IPS-15b (cell line): ENCODE measurements around the gene WNK2.

Source experiments
- H3K27me3 ChIP-seq: one replicate; pipeline ENCODE4 v1.6.1; 2013; ENCODE audit warnings: low read length; ENCODE audit not compliant: control insufficient read depth, insufficient read depth
- H3K36me3 ChIP-seq: one replicate; pipeline ENCODE4 v1.6.1; 2013; ENCODE audit warnings: low read length; ENCODE audit not compliant: control insufficient read depth, insufficient read depth
- H3K4me1 ChIP-seq: one replicate; pipeline ENCODE4 v1.6.1; 2013; ENCODE audit warnings: mild to moderate bottlenecking, low read length; ENCODE audit not compliant: control insufficient read depth, insufficient read depth
- H3K4me3 ChIP-seq: one replicate; pipeline ENCODE4 v1.5.1; 2013; ENCODE audit warnings: low read depth, low read length
- H3K9ac ChIP-seq: one replicate; pipeline ENCODE4 v1.6.1; 2013; ENCODE audit warnings: low read depth, mild to moderate bottlenecking, low read length
- H3K9me3 ChIP-seq: one replicate; pipeline ENCODE4 v1.6.1; 2013; ENCODE audit warnings: mild to moderate bottlenecking, low read length; ENCODE audit not compliant: control insufficient read depth, insufficient read depth

WNK2 gene

GRCh38 chr9:93256878-93257807 lies 73.2 kb downstream of the WNK2 start:
- H3K9me3 ChIP-seq = no peaks in the 10 kb centered on the region
- H3K4me1 ChIP-seq = no peaks in the 10 kb centered on the region
- no peaks in the 10 kb centered on the region for H3K27me3 ChIP-seq
- no peak overlapping the region for H3K4me3 ChIP-seq
- H3K36me3 ChIP-seq = no peaks in the 10 kb centered on the region
- H3K9ac ChIP-seq = no peak overlapping the region

- no peaks in the 10 kb centered on the region for H3K36me3 ChIP-seq
Observed at GRCh38 chr9:93257808-93258331, 73.9 kb downstream of the WNK2 start.

GRCh38 chr9:93258419-93258817 lies 74.5 kb downstream of the WNK2 start:
- H3K9ac ChIP-seq = no peak overlapping the region
- no peaks in the 10 kb centered on the region for H3K4me1 ChIP-seq
- H3K36me3 ChIP-seq = peaks cover 2% of the 10 kb centered on the region
- no peak overlapping the region for H3K4me3 ChIP-seq
- H3K9me3 ChIP-seq = no peaks in the 10 kb centered on the region
- H3K27me3 ChIP-seq = no peaks in the 10 kb centered on the region

More at GRCh38 chr9:93257808-93258331, 73.9 kb downstream of the WNK2 start:
- H3K9me3 ChIP-seq = no peaks in the 10 kb centered on the region
- H3K4me1 ChIP-seq = no peaks in the 10 kb centered on the region
- H3K9ac ChIP-seq = no peak overlapping the region
- H3K4me3 ChIP-seq = no peak overlapping the region
- no peaks in the 10 kb centered on the region for H3K27me3 ChIP-seq

GRCh38 chr9:93258818-93259489 lies 75.0 kb downstream of the WNK2 start:
- H3K9ac ChIP-seq = no peak overlapping the region

GRCh38 chr9:93259490-93260262 lies 75.7 kb downstream of the WNK2 start:
- Histone ChIP-seq H3K27me3 (no peaks in the 10 kb centered on the region), H3K36me3 (peaks cover 5% of the 10 kb centered on the region)

More at GRCh38 chr9:93258818-93259489, 75.0 kb downstream of the WNK2 start:
- Histone ChIP-seq H3K9me3 (no peaks in the 10 kb centered on the region), H3K27me3 (no peaks in the 10 kb centered on the region), H3K4me1 (no peaks in the 10 kb centered on the region), H3K4me3 (no peak overlapping the region), H3K36me3 (peaks cover 5% of the 10 kb centered on the region)

GRCh38 chr9:93260263-93261066 lies 76.5 kb downstream of the WNK2 start:
- Histone ChIP-seq H3K36me3 (peaks cover 5% of the 10 kb centered on the region), H3K4me1 (no peaks in the 10 kb centered on the region), H3K27me3 (no peaks in the 10 kb centered on the region), H3K9me3 (no peaks in the 10 kb centered on the region), H3K9ac (no peak overlapping the region), H3K4me3 (no peak overlapping the region)

More at GRCh38 chr9:93259490-93260262, 75.7 kb downstream of the WNK2 start:
- H3K9me3 ChIP-seq = no peaks in the 10 kb centered on the region
- no peak overlapping the region for H3K4me3 ChIP-seq
- no peaks in the 10 kb centered on the region for H3K4me1 ChIP-seq
- no peak overlapping the region for H3K9ac ChIP-seq

GRCh38 chr9:93261281-93261680 lies 77.3 kb downstream of the WNK2 start:
- H3K4me3 ChIP-seq = no peak overlapping the region

GRCh38 chr9:93261735-93262523 lies 78.0 kb downstream of the WNK2 start:
- Histone ChIP-seq H3K4me3 (no peak overlapping the region), H3K36me3 (peaks cover 5% of the 10 kb centered on the region), H3K9ac (no peak overlapping the region), H3K27me3 (no peaks in the 10 kb centered on the region), H3K9me3 (no peaks in the 10 kb centered on the region), H3K4me1 (no peaks in the 10 kb centered on the region)

More at GRCh38 chr9:93261281-93261680, 77.3 kb downstream of the WNK2 start:
- H3K4me1 ChIP-seq = no peaks in the 10 kb centered on the region
- no peaks in the 10 kb centered on the region for H3K27me3 ChIP-seq
- H3K9me3 ChIP-seq = no peaks in the 10 kb centered on the region
- peaks cover 5% of the 10 kb centered on the region for H3K36me3 ChIP-seq
- no peak overlapping the region for H3K9ac ChIP-seq

GRCh38 chr9:93262537-93263310 lies 78.8 kb downstream of the WNK2 start:
- H3K9me3 ChIP-seq = no peaks in the 10 kb centered on the region
- no peak overlapping the region for H3K4me3 ChIP-seq
- no peak overlapping the region for H3K9ac ChIP-seq
- no peaks in the 10 kb centered on the region for H3K4me1 ChIP-seq
- H3K36me3 ChIP-seq = peaks cover 5% of the 10 kb centered on the region
- H3K27me3 ChIP-seq = no peaks in the 10 kb centered on the region
